SK-N-SH (cell line): ENCODE measurements around the gene GPAT3. TPM values are rescaled to one million over a fixed set of nuclear protein-coding genes. Genes with fewer than 3 reads are reported as not detected.
"Not testable (repeated sequence)": the region's sequence is repeated elsewhere in the genome, so short reads cannot be mapped to it uniquely, and the experiment has no call there.

ENCODE experiments used
- CTCF ChIA-PET: fragments of 300-600, 350-600 bp; formaldehyde crosslinking; extraction: SDS; loops from one replicate; lab custom pipeline; 2021; lab: Yijun Ruan, JAX
- POLR2A ChIA-PET: fragments of 350-600 bp; sonication (Branson Sonifier 250); formaldehyde crosslinking; extraction: SDS; loops from one replicate; lab custom pipeline; 2020; ENCODE audit warnings: antibody characterized with exemption, inconsistent platforms; lab: Yijun Ruan, JAX
- DNase-seq: peaks from one replicate; pipeline ENCODE4 v3.0.0; 2012
- H2AFZ ChIP-seq: fragments of 200-600 bp; sonication (generic); 2 replicates; pipeline ENCODE4 v1.8.1; 2016; ENCODE audit warnings: antibody characterized with exemption, mild to moderate bottlenecking, low read depth
- H3F3A ChIP-seq: fragments of 200-600 bp; sonication (generic); replicated peaks from 2 replicates; pipeline ENCODE3; 2016; ENCODE audit warnings: antibody characterized with exemption, mild to moderate bottlenecking; ENCODE audit not compliant: insufficient read depth
- H3K27ac ChIP-seq, 2 experiments: fragments of 200-500 bp in 1 of 2; fragments of 200-600 bp in 1 of 2; sonication (Bioruptor generic) in 1 of 2; sonication (generic), shearing (Covaris generic) in 1 of 2; 2 replicates each; pipeline versions ENCODE4 v1.5.1 to v1.6.1; 2014 to 2016; ENCODE audit warnings: low read depth in 2 of 2, inconsistent platforms in 1 of 2, low read length in 1 of 2, mild to moderate bottlenecking in 1 of 2, mixed read lengths in 1 of 2
- H3K27me3 ChIP-seq: fragments of 200-600 bp; sonication (generic), shearing (Covaris generic); 2 replicates; pipeline ENCODE4 v1.6.1; 2016; ENCODE audit warnings: mixed run types; ENCODE audit not compliant: insufficient read depth
- H3K36me3 ChIP-seq, 2 experiments: fragments of 200-500 bp in 1 of 2; fragments of 200-600 bp in 1 of 2; sonication (Bioruptor generic) in 1 of 2; sonication (generic) in 1 of 2; replicated peaks in 1 of 2; 2 replicates each; pipeline versions ENCODE3 to v1.5.1; 2014 to 2016; ENCODE audit warnings: low read length in 1 of 2, mild to moderate bottlenecking in 1 of 2; ENCODE audit not compliant: insufficient read depth in 2 of 2, control insufficient read depth in 1 of 2
- H3K4me1 ChIP-seq, 2 experiments: fragments of 200-500 bp in 1 of 2; fragments of 200-600 bp in 1 of 2; sonication (Bioruptor generic) in 1 of 2; sonication (generic), shearing (Covaris generic) in 1 of 2; 2 replicates each; pipeline versions ENCODE4 v1.5.1 to v1.6.1; 2014 to 2016; ENCODE audit warnings: low read depth in 1 of 2, low read length in 1 of 2, mixed run types in 1 of 2; ENCODE audit not compliant: insufficient read depth in 2 of 2, control insufficient read depth in 1 of 2
- H3K4me2 ChIP-seq: fragments of 200-600 bp; sonication (generic), shearing (Covaris generic); 2 replicates; pipeline ENCODE4 v1.6.1; 2017; ENCODE audit warnings: mixed run types
- H3K4me3 ChIP-seq, 2 experiments: fragments of 200-500 bp in 1 of 2; fragments of 200-600 bp in 1 of 2; sonication (Bioruptor generic) in 1 of 2; sonication (generic), shearing (Covaris generic) in 1 of 2; 2 replicates each; pipeline versions ENCODE4 v1.5.1 to v1.8.1; 2014 to 2016; ENCODE audit warnings: low read depth in 2 of 2, inconsistent platforms in 1 of 2, low read length in 1 of 2, mild to moderate bottlenecking in 1 of 2, mixed read lengths in 1 of 2, moderate library complexity in 1 of 2
- H3K79me2 ChIP-seq: fragments of 200-600 bp; sonication (generic); 2 replicates; pipeline ENCODE4 v1.8.1; 2017; ENCODE audit warnings: mild to moderate bottlenecking; ENCODE audit not compliant: insufficient read depth
- H3K9ac ChIP-seq: fragments of 200-600 bp; sonication (generic); 2 replicates; pipeline ENCODE4 v1.6.1; 2017; ENCODE audit warnings: mixed run types
- H3K9me2 ChIP-seq: fragments of 200-600 bp; sonication (generic); 2 replicates; pipeline ENCODE4 v1.6.1; 2017; ENCODE audit warnings: mixed run types
- H3K9me3 ChIP-seq: fragments of 200-600 bp; sonication (generic); 2 replicates; pipeline ENCODE4 v1.6.1; 2017; ENCODE audit warnings: mixed run types, mild to moderate bottlenecking, moderate library complexity
- H4K20me1 ChIP-seq: fragments of 200-600 bp; sonication (generic); 2 replicates; pipeline ENCODE4 v1.6.1; 2017; ENCODE audit warnings: mild to moderate bottlenecking, mixed run types; ENCODE audit not compliant: insufficient read depth
- EP300 ChIP-seq, 2 experiments: IDR thresholded peaks; 2 replicates each; pipeline versions ENCODE4 v1.4.0 to v1.6.1; 2012; ENCODE audit warnings: borderline replicate concordance in 1 of 2, low read depth in 1 of 2, low read length in 1 of 2
- FOSL2 ChIP-seq: IDR thresholded peaks from 2 replicates; pipeline ENCODE4 v1.4.0; 2012; ENCODE audit warnings: low read depth, mild to moderate bottlenecking, moderate library complexity, borderline replicate concordance
- NFIC ChIP-seq: IDR thresholded peaks from 2 replicates; pipeline ENCODE4 v1.4.0; 2012; ENCODE audit warnings: borderline replicate concordance
- NRF1 ChIP-seq: IDR thresholded peaks from 2 replicates; pipeline ENCODE4 v1.6.1; 2012; ENCODE audit warnings: low read depth, mild to moderate bottlenecking, low read length
- RAD21 ChIP-seq: IDR thresholded peaks from 2 replicates; pipeline ENCODE4 v1.6.1; 2012; ENCODE audit warnings: mild to moderate bottlenecking, low read length
- WGBS: methylation state at CpG from one replicate; pipeline ENCODE4 v1.1.6; 2017; ENCODE audit warnings: low lambda C conversion rate; 5-methylcytosine and 5-hydroxymethylcytosine counted together
- polyA plus RNA-seq, 3 experiments: library from polyadenylated mRNA; depleted of rRNA; stranded (reverse); fragments of >200 nt; gene quantifications; 2 replicates each; pipeline ENCODE4 v1.2.3, GENCODE V29; 2012

GPAT3 gene
- polyA plus RNA-seq, 1 of the 3 experiments (the other 2 are of a cell fraction): 0.02 TPM

- TF ChIP-seq RAD21: no peak
These were observed 38.3 kb downstream of the GPAT3 start (continued) for GRCh38 chr4:83574247-83574646.

- POLR2A ChIA-PET, H2AFZ ChIP-seq, H3K4me3 ChIP-seq, H3K79me2 ChIP-seq, H3K27ac ChIP-seq, H3K4me2 ChIP-seq, H3K9ac ChIP-seq, H3K9me2 ChIP-seq, H3K27me3 ChIP-seq, H3F3A ChIP-seq, H3K9me3 ChIP-seq, H3K4me1 ChIP-seq, H3K36me3 ChIP-seq, H4K20me1 ChIP-seq, DNase-seq, CTCF ChIA-PET: not testable (repeated sequence)
- 48% methylated on average over 3 of the region's 3 CpGs for WGBS
These were observed 40.3 kb downstream of the GPAT3 start for GRCh38 chr4:83576237-83576636.

GRCh38 chr4:83581411-83582288, 45.7 kb downstream of the GPAT3 start:
- Histone ChIP-seq H3K9me2 (no peaks in the 10 kb centered on the region), H3K36me3 (no peaks in the 10 kb centered on the region), H3K79me2 (no peaks in the 10 kb centered on the region), H3K27me3 (no peaks in the 10 kb centered on the region; the same call in 1 of the 2 replicates), H3K4me1 (peaks cover 0 to 3% of the 10 kb centered on the region in 2 experiments; a peak in 1 of 4 replicates), H2AFZ (no peak overlapping the region), H3K4me3 (no peak overlapping the region), H3K9me3 (no peaks in the 10 kb centered on the region), H3K4me2 (no peak overlapping the region), H3K9ac (no peak overlapping the region), H3F3A (no peaks in the 10 kb centered on the region), H3K27ac (no peak overlapping the region), H4K20me1 (no peaks in the 10 kb centered on the region)
- TF ChIP-seq FOSL2: no peak
- ChIA-PET POLR2A (no interaction called here), CTCF (no interaction called here)
- DNase-seq: no peak
- 25% methylated on average over 10 of the region's 10 CpGs for WGBS

GRCh38 chr4:83582289-83582785, 46.4 kb downstream of the GPAT3 start:
- Histone ChIP-seq H3K9me3 (no peaks in the 10 kb centered on the region), H3K27me3 (no peaks in the 10 kb centered on the region; the same call in 1 of the 2 replicates), H3F3A (no peaks in the 10 kb centered on the region), H3K4me3 (no peak overlapping the region), H3K9me2 (no peaks in the 10 kb centered on the region), H3K36me3 (no peaks in the 10 kb centered on the region), H3K27ac (no peak overlapping the region), H3K9ac (no peak overlapping the region), H3K4me2 (no peak overlapping the region), H3K4me1 (peaks cover 0 to 3% of the 10 kb centered on the region in 2 experiments; a peak in 1 of 4 replicates), H2AFZ (no peak overlapping the region), H4K20me1 (no peaks in the 10 kb centered on the region), H3K79me2 (no peaks in the 10 kb centered on the region)
- CTCF ChIA-PET: no interaction called here
- no peak for DNase-seq
- POLR2A ChIA-PET: no interaction called here
- TF ChIP-seq NRF1: no peak
- no peak for TF ChIP-seq EP300 (IDR thresholded peaks at IDR 0.05; ENCODE audit: borderline replicate concordance in 1 of 2, low read depth in 1 of 2, low read length in 1 of 2)
- TF ChIP-seq NFIC: peak; percentile 64
- WGBS: 27% methylated on average over 7 of the region's 7 CpGs
